Peyer's patch (tissue), 4 donors: ENCODE measurements around the gene CHMP2B.
A peak's percentile ranks its signal among the peaks of the same experiment; 100 is the strongest.

Experiments used
- CTCF ChIP-seq, 6 experiments: fragments of 450-650 bp in 4 of 6; fragments of 200-600 bp in 2 of 6; sonication (generic) in 1 of 6; IDR thresholded peaks; one replicate each; pipeline ENCODE4 v1.5.1; 2017 to 2019; ENCODE audit warnings: antibody characterized with exemption in 6 of 6, mild to moderate bottlenecking in 3 of 6, moderate library complexity in 1 of 6
- POLR2A ChIP-seq, 2 donors: fragments of 450-650 bp; IDR thresholded peaks; one replicate each; pipeline ENCODE4 v1.5.1; 2017; ENCODE audit warnings: antibody characterized with exemption in 2 of 2, mild to moderate bottlenecking in 2 of 2, moderate library complexity in 2 of 2

- TF ChIP-seq CTCF (IDR thresholded peaks at IDR 0.05) (no peak), POLR2A (IDR thresholded peaks at IDR 0.05) (peak; percentile 81 to 90)
Measured at GRCh38 chr3:87227104-87227834, at the start of gene CHMP2B.
